Hepatocyte (in vitro differentiated cells): Measurements from ENCODE around the gene GGT6.

Experiments used
- EZH2 ChIP-seq: fragments of 200-600 bp; sonication (generic); IDR thresholded peaks from 2 replicates; pipeline ENCODE4 v1.6.1; 2016; ENCODE audit warnings: antibody characterized with exemption, mild to moderate bottlenecking, borderline replicate concordance
- EZH2phosphoT487 ChIP-seq: fragments of 200-600 bp; sonication (generic); IDR thresholded peaks from one replicate; pipeline ENCODE4 v1.6.1; 2018; ENCODE audit warnings: antibody characterized with exemption, mild to moderate bottlenecking, low read depth, moderate library complexity; ENCODE audit not compliant: unreplicated experiment, severe bottlenecking
- TF ChIP-seq, protein P1 (sequence below): fragments of 200-600 bp; sonication (generic); IDR thresholded peaks from 2 replicates; pipeline ENCODE4 v1.5.1; 2016; ENCODE audit warnings: antibody characterized with exemption, mild to moderate bottlenecking; ENCODE audit not compliant: poor library complexity

DNA sequence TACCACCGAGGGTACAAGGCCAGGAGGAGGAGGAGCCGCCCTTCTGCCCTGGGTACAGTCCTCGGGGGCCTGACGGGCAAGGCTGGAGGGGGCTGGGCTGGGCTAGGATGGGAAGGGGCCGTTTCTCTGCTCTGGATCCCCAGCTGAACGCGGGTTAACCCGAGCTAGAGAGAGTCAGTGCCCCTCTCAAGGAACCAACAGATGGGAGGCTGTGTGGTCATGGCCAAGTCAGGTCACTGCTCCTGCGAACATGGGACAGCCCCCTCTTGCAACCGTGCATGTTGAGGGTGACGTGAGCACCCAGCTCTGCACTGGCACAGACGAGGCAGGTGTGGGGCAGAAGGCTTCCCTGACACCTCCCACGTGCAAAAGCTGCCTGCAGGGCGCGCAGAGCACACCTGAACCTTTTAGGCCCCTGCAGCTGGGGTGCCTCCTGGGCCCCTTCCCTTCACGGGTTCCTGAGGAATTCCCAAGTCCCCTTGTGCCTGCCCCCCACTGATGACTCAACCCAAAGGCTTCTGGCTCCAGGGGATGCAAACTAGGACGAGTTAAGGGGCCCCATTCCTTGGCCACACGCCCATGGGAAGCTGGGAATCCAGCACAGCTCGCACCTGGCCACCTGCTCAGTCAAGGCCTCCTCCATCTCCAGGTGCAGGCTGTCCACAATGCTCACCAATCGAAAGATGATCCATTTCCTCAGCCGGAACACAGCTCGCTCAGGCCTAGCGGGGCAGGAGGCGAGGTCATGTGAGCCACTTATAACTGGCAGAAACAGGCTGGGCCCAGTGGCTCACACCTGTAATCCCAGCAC is 11.5 kb downstream of the GGT6 start:
- TF ChIP-seq, protein P1, sequence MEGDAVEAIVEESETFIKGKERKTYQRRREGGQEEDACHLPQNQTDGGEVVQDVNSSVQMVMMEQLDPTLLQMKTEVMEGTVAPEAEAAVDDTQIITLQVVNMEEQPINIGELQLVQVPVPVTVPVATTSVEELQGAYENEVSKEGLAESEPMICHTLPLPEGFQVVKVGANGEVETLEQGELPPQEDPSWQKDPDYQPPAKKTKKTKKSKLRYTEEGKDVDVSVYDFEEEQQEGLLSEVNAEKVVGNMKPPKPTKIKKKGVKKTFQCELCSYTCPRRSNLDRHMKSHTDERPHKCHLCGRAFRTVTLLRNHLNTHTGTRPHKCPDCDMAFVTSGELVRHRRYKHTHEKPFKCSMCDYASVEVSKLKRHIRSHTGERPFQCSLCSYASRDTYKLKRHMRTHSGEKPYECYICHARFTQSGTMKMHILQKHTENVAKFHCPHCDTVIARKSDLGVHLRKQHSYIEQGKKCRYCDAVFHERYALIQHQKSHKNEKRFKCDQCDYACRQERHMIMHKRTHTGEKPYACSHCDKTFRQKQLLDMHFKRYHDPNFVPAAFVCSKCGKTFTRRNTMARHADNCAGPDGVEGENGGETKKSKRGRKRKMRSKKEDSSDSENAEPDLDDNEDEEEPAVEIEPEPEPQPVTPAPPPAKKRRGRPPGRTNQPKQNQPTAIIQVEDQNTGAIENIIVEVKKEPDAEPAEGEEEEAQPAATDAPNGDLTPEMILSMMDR = no peak
- TF ChIP-seq EZH2phosphoT487 = no peak
- no peak for TF ChIP-seq EZH2
